K562 (cell line): ENCODE data around the gene BEST3. TPM values are rescaled to one million over a fixed set of nuclear protein-coding genes. Genes with fewer than 3 reads are reported as not detected.
A peak's percentile ranks its signal among the peaks of the same experiment; 100 is the strongest.

Experiments used
- ATAC-seq: fragments of 200-7000 bp; cut with Tn5 transposase; 3 replicates; pipeline ENCODE4 v1.9.1; 2020; ENCODE audit warnings: moderate library complexity
- BruUV-seq: library from RNA; stranded (reverse); fragments of 400-500 nt; replicated peaks from 2 replicates; lab custom pipeline; 2021; lab: Mats Ljungman, UMichigan
- CTCF ChIA-PET: fragments of 300-600 bp; formaldehyde crosslinking; extraction: SDS; loops from one replicate; lab custom pipeline; 2021; ENCODE audit warnings: low intra/inter-chr PET ratio; lab: Yijun Ruan, JAX
- POLR2A ChIA-PET: fragments of 300-600, 350-650 bp; sonication (Branson Sonifier 250); formaldehyde crosslinking; extraction: SDS; loops from one replicate; lab custom pipeline; 2021; ENCODE audit warnings: antibody characterized with exemption, inconsistent platforms; lab: Yijun Ruan, JAX
- DNase-seq, 4 experiments: peaks; one replicate each; pipeline versions ENCODE4 v3.0.0 to v3.0.0-alpha.2; 2011 to 2018; ENCODE audit warnings: low spot score in 3 of 4, mixed read lengths in 3 of 4; ENCODE audit errors: extremely low read depth in 1 of 4
- FAIRE-seq: peaks from 2 replicates; lab custom pipeline; 2011; peaks lifted over from hg19 to GRCh38; lab: Jason Lieb, UNC
- H2AFZ ChIP-seq: 2 replicates; pipeline ENCODE4 v1.6.0; 2011; ENCODE audit warnings: low read depth, low read length, control low read depth, inconsistent platforms
- H3K27ac ChIP-seq: fragments of 200-600 bp; 3 replicates; pipeline ENCODE4 v1.8.0; 2011; ENCODE audit warnings: low read depth, mild to moderate bottlenecking, control low read depth, inconsistent platforms, low read length, moderate library complexity, mixed read lengths; ENCODE audit errors: extremely low read depth
- H3K27me3 ChIP-seq, 2 experiments: fragments of 300-600 bp in 1 of 2; 2 replicates in 1 of 2; 3 replicates in 1 of 2; pipeline versions ENCODE4 v1.6.0 to v1.8.0; 2011; ENCODE audit warnings: inconsistent platforms in 2 of 2, low read length in 2 of 2, mild to moderate bottlenecking in 1 of 2, mixed read lengths in 1 of 2, moderate library complexity in 1 of 2; ENCODE audit not compliant: control insufficient read depth in 2 of 2, insufficient read depth in 2 of 2
- H3K36me3 ChIP-seq: fragments of 300-600 bp; 3 replicates; pipeline ENCODE4 v1.8.0; 2011; ENCODE audit warnings: mild to moderate bottlenecking, low read length, inconsistent platforms; ENCODE audit not compliant: control insufficient read depth, insufficient read depth
- H3K4me1 ChIP-seq, 2 experiments: fragments of 200-600 bp in 1 of 2; replicated peaks in 1 of 2; 2 replicates in 1 of 2; 3 replicates in 1 of 2; pipeline versions ENCODE4 v1.5.1 to v1.8.0; 2011; ENCODE audit warnings: inconsistent platforms in 2 of 2, low read length in 2 of 2, mild to moderate bottlenecking in 1 of 2, mixed read lengths in 1 of 2, moderate library complexity in 1 of 2; ENCODE audit not compliant: control insufficient read depth in 2 of 2, insufficient read depth in 2 of 2
- H3K4me2 ChIP-seq: 2 replicates; pipeline ENCODE4 v1.6.1; 2011; ENCODE audit warnings: low read length, control low read depth, inconsistent platforms, mixed read lengths; ENCODE audit not compliant: insufficient read depth
- H3K4me3 ChIP-seq: fragments of 200-600 bp; sonication (generic), shearing (Covaris generic); 2 replicates; pipeline ENCODE4 v1.5.1; 2016; ENCODE audit warnings: control low read depth, inconsistent platforms
- H3K79me2 ChIP-seq: fragments of 200-600 bp; 3 replicates; pipeline ENCODE4 v1.8.0; 2011; ENCODE audit warnings: low read length, inconsistent platforms; ENCODE audit not compliant: control insufficient read depth, insufficient read depth
- H3K9ac ChIP-seq, 2 experiments: 2 replicates each; pipeline versions ENCODE4 v1.6.0 to v1.6.1; 2011; ENCODE audit warnings: low read depth in 2 of 2, low read length in 2 of 2, control low read depth in 1 of 2, inconsistent platforms in 1 of 2, mild to moderate bottlenecking in 1 of 2, mixed read lengths in 1 of 2; ENCODE audit not compliant: insufficient read depth in 1 of 2
- H3K9me1 ChIP-seq: one replicate; pipeline ENCODE4 v1.6.0; 2011; ENCODE audit warnings: inconsistent platforms, mild to moderate bottlenecking, low read length, moderate library complexity; ENCODE audit not compliant: control insufficient read depth, insufficient read depth
- H3K9me3 ChIP-seq: replicated peaks from 2 replicates; pipeline ENCODE4 v1.5.1; 2011; ENCODE audit warnings: low read depth, low read length, inconsistent platforms; ENCODE audit not compliant: control insufficient read depth, insufficient read depth
- H4K20me1 ChIP-seq: replicated peaks from 2 replicates; pipeline ENCODE4 v1.6.1; 2011; ENCODE audit warnings: low read length, inconsistent platforms, mixed read lengths; ENCODE audit not compliant: control insufficient read depth, insufficient read depth
- ARID2 ChIP-seq: fragments of 450-650 bp; IDR thresholded peaks from 2 replicates; pipeline ENCODE4 v1.6.1; 2017; ENCODE audit warnings: antibody characterized with exemption, mild to moderate bottlenecking
- CBFA2T2 ChIP-seq: fragments of 450-650 bp; conservative IDR thresholded peaks from 2 replicates; pipeline ENCODE4 v1.6.1; 2017; ENCODE audit warnings: mild to moderate bottlenecking
- CBFA2T3 ChIP-seq: fragments of 450-650 bp; IDR thresholded peaks from 2 replicates; pipeline ENCODE4 v1.6.1; 2017
- CLOCK ChIP-seq: fragments of 250-450 bp; sonication (Bioruptor Pico); IDR thresholded peaks from 2 replicates; pipeline ENCODE4 v1.4.0; 2020; ENCODE audit warnings: mild to moderate bottlenecking, moderate library complexity, borderline replicate concordance
- MCM7 ChIP-seq, 2 experiments: fragments of 450-650 bp; IDR thresholded peaks; 2 replicates each; pipeline ENCODE4 v1.6.1; 2016 to 2018
- MEIS2 ChIP-seq: fragments of 450-650 bp; IDR thresholded peaks from 2 replicates; pipeline ENCODE4 v1.6.1; 2014; ENCODE audit warnings: mild to moderate bottlenecking; ENCODE audit not compliant: partially characterized antibody
- RFX7 ChIP-seq: fragments of 250-450 bp; sonication (Bioruptor Pico); IDR thresholded peaks from 2 replicates; pipeline ENCODE4 v1.5.1; 2021; ENCODE audit warnings: mild to moderate bottlenecking
- U2AF1 ChIP-seq: fragments of 200-400 bp; formaldehyde crosslinking; optimal IDR thresholded peaks from 2 replicates; pipeline ENCODE3; 2017; ENCODE audit warnings: mild to moderate bottlenecking, low read depth, low read length, moderate library complexity
- WGBS: fragments of 100-300 bp; shearing (Covaris generic); methylation state at CpG from one replicate; pipeline ENCODE4 v1.1.6; 2016; ENCODE audit warnings: low coverage, mixed read lengths; ENCODE audit not compliant: insufficient coverage; ENCODE audit errors: missing lambda C conversion rate; 5-methylcytosine and 5-hydroxymethylcytosine counted together
- in situ Hi-C: fragments of 300-500 bp; cut with MboI; formaldehyde crosslinking; loops from 4 replicates; pipeline ENCODE4 v1.15.0; 2018; ENCODE audit warnings: inconsistent platforms, mixed read lengths
- intact Hi-C: fragments of 100-400 bp; cut with micrococcal nuclease; formaldehyde crosslinking; loops from 2 replicates; pipeline ENCODE4 v1.14.2; 2022
- polyA plus RNA-seq, 8 experiments: library from polyadenylated mRNA; depleted of rRNA in 4 of 8; stranded (reverse) in 5 of 8; unstranded in 3 of 8; fragments of >200 nt; fragmentation: Nextera tagmentation in 2 of 8; fragmentation: Illumina TruSeq in 1 of 8; extraction: Ambion mirVana in 2 of 8; extraction: Trizol in 1 of 8; gene quantifications; 2 replicates each; pipeline versions ENCODE4 v1.2.1 to v1.2.3, GENCODE V29; 2011 to 2014; ENCODE audit warnings: inconsistent platforms in 1 of 8, missing spikeins in 1 of 8
- total RNA-seq, 7 experiments: library from RNA; depleted of rRNA in 6 of 7; stranded (reverse); fragments of >200 nt in 6 of 7; fragmentation: Illumina TruSeq in 2 of 7; extraction: Trizol in 2 of 7; gene quantifications; 2 replicates each; pipeline versions ENCODE4 v1.2.1 to v1.2.3, GENCODE V29; 2011 to 2021; ENCODE audit warnings: low replicate concordance in 1 of 7
- TF ChIP-seq, protein P1 (sequence below): fragments of 250-450 bp; sonication (Bioruptor Pico); IDR thresholded peaks from 2 replicates; pipeline ENCODE4 v1.5.0; 2020; ENCODE audit warnings: mild to moderate bottlenecking

Gene BEST3
- total and polyA plus RNA-seq, 9 of the 15 experiments (the other 6 are each of a cell fraction or from before 2014, with no cell fraction given): 0.15 TPM; not detected in 8

DNA sequence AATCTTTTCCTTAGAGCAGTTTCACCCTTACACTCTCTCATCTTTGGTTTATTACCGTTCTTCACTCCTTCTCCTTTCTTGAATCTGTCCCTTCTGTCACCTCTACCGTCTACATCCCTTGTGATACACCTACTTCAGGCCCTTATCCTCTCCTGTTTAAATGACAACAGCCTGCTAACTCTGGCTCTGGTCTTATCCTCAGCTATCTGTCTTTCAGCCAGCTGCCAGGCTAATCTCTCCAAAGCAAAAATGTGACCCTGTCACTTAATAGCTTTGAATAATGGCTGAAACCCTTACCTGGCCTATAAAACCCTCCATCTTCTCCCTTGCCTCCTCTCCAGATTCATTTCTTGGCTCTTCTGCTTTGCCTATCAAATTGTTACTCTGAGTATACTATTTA lies 32.3 kb downstream of the BEST3 start:
- H3K4me3 ChIP-seq: no peak overlapping the region
- H3K9me3 ChIP-seq: no peaks in the 10 kb centered on the region
- no peak overlapping the region for H3K9ac ChIP-seq
- no peak overlapping the region for H3K27ac ChIP-seq
- H3K9me1 ChIP-seq: no peaks in the 10 kb centered on the region
- in situ Hi-C loops (no loop called here), intact Hi-C loops (no loop called here)
- TF ChIP-seq RFX7: no peak
- TF ChIP-seq ARID2: no peak
- TF ChIP-seq MEIS2: peak; percentile 14
- TF ChIP-seq MCM7 (IDR thresholded peaks at IDR 0.05): no peak
- TF ChIP-seq, protein P1, sequence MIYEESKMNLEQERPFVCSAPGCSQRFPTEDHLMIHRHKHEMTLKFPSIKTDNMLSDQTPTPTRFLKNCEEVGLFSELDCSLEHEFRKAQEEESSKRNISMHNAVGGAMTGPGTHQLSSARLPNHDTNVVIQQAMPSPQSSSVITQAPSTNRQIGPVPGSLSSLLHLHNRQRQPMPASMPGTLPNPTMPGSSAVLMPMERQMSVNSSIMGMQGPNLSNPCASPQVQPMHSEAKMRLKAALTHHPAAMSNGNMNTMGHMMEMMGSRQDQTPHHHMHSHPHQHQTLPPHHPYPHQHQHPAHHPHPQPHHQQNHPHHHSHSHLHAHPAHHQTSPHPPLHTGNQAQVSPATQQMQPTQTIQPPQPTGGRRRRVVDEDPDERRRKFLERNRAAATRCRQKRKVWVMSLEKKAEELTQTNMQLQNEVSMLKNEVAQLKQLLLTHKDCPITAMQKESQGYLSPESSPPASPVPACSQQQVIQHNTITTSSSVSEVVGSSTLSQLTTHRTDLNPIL (CRISPR knock-in tag): no peak
- TF ChIP-seq CLOCK (CRISPR knock-in tag): no peak
- no peak for TF ChIP-seq U2AF1
- TF ChIP-seq CBFA2T3: peak; percentile 56
- peak; percentile 38 for TF ChIP-seq CBFA2T2
- no peak overlapping the region for H3K4me2 ChIP-seq
- no TSS peak for BruUV-seq
- FAIRE-seq (no peak), DNase-seq (no peak), ATAC-seq (no peak)
- POLR2A ChIA-PET: interaction anchor here (0.7 kb wide), 1 partner anchor 69 kb away, joined by 3 read pairs; no protein-coding TSS in a partner anchor
- no peaks in the 10 kb centered on the region for H3K79me2 ChIP-seq
- CTCF ChIA-PET: no interaction called here
- no peaks in the 10 kb centered on the region for H3K27me3 ChIP-seq
- H3K36me3 ChIP-seq: no peaks in the 10 kb centered on the region
- H2AFZ ChIP-seq: no peak overlapping the region
- H3K4me1 ChIP-seq: peaks cover 0 to 6% of the 10 kb centered on the region in 2 experiments; a peak in 2 of 5 replicates
- WGBS: 8% methylated on average over 2 of the region's 2 CpGs
- no peaks in the 10 kb centered on the region for H4K20me1 ChIP-seq
